ENCODE results near the gene DISP3.

DISP3 gene

GRCh38 chr1:11539850-11540772 is 61.2 kb downstream of the DISP3 start:
- Histone ChIP-seq H3K27ac (ENCODE audit: low read depth, low read length) (no peak overlapping the region), H3K36me3 (ENCODE audit: control insufficient read depth, insufficient read depth, low read length) (no peaks in the 10 kb centered on the region), H3K27me3 (ENCODE audit: control insufficient read depth, insufficient read depth, low read length) (0 out of 2 replicates have a peak, but pooled peaks cover 5% of the 10 kb centered on the region), H3K9ac (ENCODE audit: low read length) (no peak overlapping the region), H3K9me3 (ENCODE audit: control insufficient read depth, insufficient read depth, low read depth, low read length) (no peaks in the 10 kb centered on the region), H3K4me1 (ENCODE audit: control insufficient read depth, insufficient read depth, low read length) (peaks cover 13% of the 10 kb centered on the region), H3K4me3 (ENCODE audit: low read depth, low read length) (no peak overlapping the region)

GRCh38 chr1:11540773-11541160 is 61.8 kb downstream of the DISP3 start:
- Histone ChIP-seq H3K27ac (ENCODE audit: low read depth, low read length) (no peak overlapping the region), H3K9me3 (ENCODE audit: control insufficient read depth, insufficient read depth, low read depth, low read length) (no peaks in the 10 kb centered on the region), H3K27me3 (ENCODE audit: control insufficient read depth, insufficient read depth, low read length) (peaks cover 8% of the 10 kb centered on the region; the same call in 1 of the 2 replicates), H3K36me3 (ENCODE audit: control insufficient read depth, insufficient read depth, low read length) (no peaks in the 10 kb centered on the region), H3K4me1 (ENCODE audit: control insufficient read depth, insufficient read depth, low read length) (peaks cover 13% of the 10 kb centered on the region), H3K4me3 (ENCODE audit: low read depth, low read length) (no peak overlapping the region), H3K9ac (ENCODE audit: low read length) (no peak overlapping the region)

GRCh38 chr1:11541236-11541635 is 62.3 kb downstream of the DISP3 start:
- H3K4me3 ChIP-seq (ENCODE audit: low read depth, low read length): no peak overlapping the region
- no peaks in the 10 kb centered on the region for H3K36me3 ChIP-seq (ENCODE audit: control insufficient read depth, insufficient read depth, low read length)
- peaks cover 8% of the 10 kb centered on the region; the same call in 1 of the 2 replicates for H3K27me3 ChIP-seq (ENCODE audit: control insufficient read depth, insufficient read depth, low read length)
- no peaks in the 10 kb centered on the region for H3K9me3 ChIP-seq (ENCODE audit: control insufficient read depth, insufficient read depth, low read depth, low read length)
- H3K9ac ChIP-seq (ENCODE audit: low read length): no peak overlapping the region
- peaks cover 13% of the 10 kb centered on the region for H3K4me1 ChIP-seq (ENCODE audit: control insufficient read depth, insufficient read depth, low read length)
- H3K27ac ChIP-seq (ENCODE audit: low read depth, low read length): no peak overlapping the region

- Histone ChIP-seq H3K36me3 (ENCODE audit: control insufficient read depth, insufficient read depth, low read length) (no peaks in the 10 kb centered on the region), H3K27me3 (ENCODE audit: control insufficient read depth, insufficient read depth, low read length) (peaks cover 8% of the 10 kb centered on the region; the same call in 1 of the 2 replicates), H3K27ac (ENCODE audit: low read depth, low read length) (no peak overlapping the region), H3K9ac (ENCODE audit: low read length) (no peak overlapping the region), H3K4me1 (ENCODE audit: control insufficient read depth, insufficient read depth, low read length) (peaks cover 13% of the 10 kb centered on the region), H3K4me3 (ENCODE audit: low read depth, low read length) (no peak overlapping the region), H3K9me3 (ENCODE audit: control insufficient read depth, insufficient read depth, low read depth, low read length) (no peaks in the 10 kb centered on the region)
These were observed 63.0 kb downstream of the DISP3 start for GRCh38 chr1:11541956-11542355.

GRCh38 chr1:11543392-11543791 is 64.4 kb downstream of the DISP3 start:
- Histone ChIP-seq H3K36me3 (ENCODE audit: control insufficient read depth, insufficient read depth, low read length) (no peaks in the 10 kb centered on the region), H3K4me1 (ENCODE audit: control insufficient read depth, insufficient read depth, low read length) (peaks cover 13% of the 10 kb centered on the region), H3K9me3 (ENCODE audit: control insufficient read depth, insufficient read depth, low read depth, low read length) (no peaks in the 10 kb centered on the region), H3K9ac (ENCODE audit: low read length) (no peak overlapping the region), H3K27ac (ENCODE audit: low read depth, low read length) (no peak overlapping the region), H3K27me3 (ENCODE audit: control insufficient read depth, insufficient read depth, low read length) (peaks cover 13% of the 10 kb centered on the region; the same call in 1 of the 2 replicates), H3K4me3 (ENCODE audit: low read depth, low read length) (no peak overlapping the region)

GRCh38 chr1:11543796-11544195 is 64.8 kb downstream of the DISP3 start:
- no peaks in the 10 kb centered on the region for H3K36me3 ChIP-seq (ENCODE audit: control insufficient read depth, insufficient read depth, low read length)
- H3K9ac ChIP-seq (ENCODE audit: low read length): no peak overlapping the region
- peaks cover 9% of the 10 kb centered on the region for H3K4me1 ChIP-seq (ENCODE audit: control insufficient read depth, insufficient read depth, low read length)
- no peak overlapping the region for H3K27ac ChIP-seq (ENCODE audit: low read depth, low read length)
- no peak overlapping the region for H3K4me3 ChIP-seq (ENCODE audit: low read depth, low read length)
- H3K27me3 ChIP-seq (ENCODE audit: control insufficient read depth, insufficient read depth, low read length): peaks cover 13% of the 10 kb centered on the region; the same call in 1 of the 2 replicates
- H3K9me3 ChIP-seq (ENCODE audit: control insufficient read depth, insufficient read depth, low read depth, low read length): no peaks in the 10 kb centered on the region

- no peak overlapping the region for H3K4me3 ChIP-seq (ENCODE audit: low read depth, low read length)
- H3K9ac ChIP-seq (ENCODE audit: low read length): no peak overlapping the region
- H3K36me3 ChIP-seq (ENCODE audit: control insufficient read depth, insufficient read depth, low read length): no peaks in the 10 kb centered on the region
- no peaks in the 10 kb centered on the region for H3K4me1 ChIP-seq (ENCODE audit: control insufficient read depth, insufficient read depth, low read length)
- H3K27ac ChIP-seq (ENCODE audit: low read depth, low read length): no peak overlapping the region
- H3K9me3 ChIP-seq (ENCODE audit: control insufficient read depth, insufficient read depth, low read depth, low read length): no peaks in the 10 kb centered on the region
- H3K27me3 ChIP-seq (ENCODE audit: control insufficient read depth, insufficient read depth, low read length): peaks cover 17% of the 10 kb centered on the region; the same call in 1 of the 2 replicates
These were observed 67.5 kb downstream of the DISP3 start for GRCh38 chr1:11546456-11546855.

- Histone ChIP-seq H3K4me1 (ENCODE audit: control insufficient read depth, insufficient read depth, low read length) (peaks cover 9% of the 10 kb centered on the region; the same call in 1 of the 2 replicates), H3K27ac (ENCODE audit: low read depth, low read length) (no peak overlapping the region), H3K36me3 (ENCODE audit: control insufficient read depth, insufficient read depth, low read length) (no peaks in the 10 kb centered on the region), H3K9me3 (ENCODE audit: control insufficient read depth, insufficient read depth, low read depth, low read length) (no peaks in the 10 kb centered on the region; the same call in 1 of the 2 replicates), H3K27me3 (ENCODE audit: control insufficient read depth, insufficient read depth, low read length) (peaks cover 12% of the 10 kb centered on the region; the same call in 1 of the 2 replicates), H3K9ac (ENCODE audit: low read length) (no peak overlapping the region), H3K4me3 (ENCODE audit: low read depth, low read length) (no peak overlapping the region)
These were observed 71.8 kb downstream of the DISP3 start for GRCh38 chr1:11550664-11551283.

GRCh38 chr1:11558276-11558675 is 79.3 kb downstream of the DISP3 start:
- H3K9me3 ChIP-seq (ENCODE audit: control insufficient read depth, insufficient read depth, low read depth, low read length): no peaks in the 10 kb centered on the region; the same call in 1 of the 2 replicates
- peaks cover 16% of the 10 kb centered on the region for H3K27me3 ChIP-seq (ENCODE audit: control insufficient read depth, insufficient read depth, low read length)
- H3K9ac ChIP-seq (ENCODE audit: low read length): no peak overlapping the region
- H3K4me3 ChIP-seq (ENCODE audit: low read depth, low read length): no peak overlapping the region
- no peaks in the 10 kb centered on the region for H3K36me3 ChIP-seq (ENCODE audit: control insufficient read depth, insufficient read depth, low read length)
- H3K4me1 ChIP-seq (ENCODE audit: control insufficient read depth, insufficient read depth, low read length): peaks cover 18% of the 10 kb centered on the region
- H3K27ac ChIP-seq (ENCODE audit: low read depth, low read length): no peak overlapping the region

GRCh38 chr1:11558871-11559590 is 80.1 kb downstream of the DISP3 start:
- no peak overlapping the region for H3K9ac ChIP-seq (ENCODE audit: low read length)
- peaks cover 25% of the 10 kb centered on the region for H3K4me1 ChIP-seq (ENCODE audit: control insufficient read depth, insufficient read depth, low read length)
- H3K36me3 ChIP-seq (ENCODE audit: control insufficient read depth, insufficient read depth, low read length): no peaks in the 10 kb centered on the region
- H3K27ac ChIP-seq (ENCODE audit: low read depth, low read length): no peak overlapping the region
- H3K9me3 ChIP-seq (ENCODE audit: control insufficient read depth, insufficient read depth, low read depth, low read length): no peaks in the 10 kb centered on the region
- H3K4me3 ChIP-seq (ENCODE audit: low read depth, low read length): no peak overlapping the region
- H3K27me3 ChIP-seq (ENCODE audit: control insufficient read depth, insufficient read depth, low read length): peaks cover 16% of the 10 kb centered on the region

Measured in HUES6 (cell line).